ENCODE results near the gene MAP1LC3B2. TPM values are rescaled to one million over a fixed set of nuclear protein-coding genes. Genes with fewer than 3 reads are reported as not detected.

MAP1LC3B2 gene
- total RNA-seq, 2 experiments from 2014 or later: 0.74 to 1.7 TPM

DNA sequence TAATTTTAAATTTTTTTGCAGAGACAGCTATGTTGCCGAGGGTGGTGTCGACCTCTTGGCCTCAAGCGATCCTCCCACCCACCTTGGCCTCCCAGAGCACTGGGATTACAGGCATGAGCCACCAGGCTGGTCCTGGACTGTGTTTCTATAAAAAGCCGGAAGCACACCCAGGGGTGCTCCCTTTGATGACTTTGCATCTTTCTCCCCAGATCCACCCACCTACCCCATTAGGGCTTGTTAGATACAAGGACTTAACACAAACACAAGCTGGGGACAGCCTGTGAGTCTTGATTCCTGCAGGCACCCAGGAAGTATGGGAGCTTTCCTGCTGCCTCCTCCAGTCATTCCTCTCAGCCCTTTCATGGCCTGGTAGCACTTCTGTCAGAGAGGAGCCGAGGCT, 67.0 kb downstream of the MAP1LC3B2 start:
- no peak for DNase-seq
- Mint-ChIP-seq H3K9me3 (peaks cover 11% of the 10 kb centered on the region), H3K27ac (no peak overlapping the region), H3K36me3 (no peaks in the 10 kb centered on the region), H3K4me3 (no peak overlapping the region), H3K4me1 (no peaks in the 10 kb centered on the region), H3K27me3 (no peaks in the 10 kb centered on the region)

Other genes with a start within 250 kb of the MAP1LC3B2 start
- gene SPRING1, start 178.7 kb downstream of the MAP1LC3B2 start, total RNA-seq: 10 to 100 TPM; 25.4 to 28.0 TPM
- gene RNFT2, start 178.9 kb downstream of the MAP1LC3B2 start, total RNA-seq: 10 to 100 TPM; 14.8 to 16.9 TPM

All from activated naive CD8-positive, alpha-beta T cell treated with anti-CD3 and anti-CD28 coated beads for 36 hours (primary cell).